Cardiac fibroblast (primary cell): ENCODE measurements around the gene COL4A2.

Source experiments
- DNase-seq, 2 donors: peaks; one replicate each; pipeline versions ENCODE4 v3.0.0 to v3.0.0-alpha.2; 2010; ENCODE audit warnings: low read depth in 2 of 2
- H3K4me3 ChIP-seq, 2 donors: replicated peaks in 1 of 2; 1 replicate in 1 of 2; 2 replicates in 1 of 2; pipeline ENCODE4 v1.5.1; 2011; ENCODE audit warnings: low read depth in 2 of 2, low read length in 2 of 2, mild to moderate bottlenecking in 2 of 2, moderate library complexity in 1 of 2
- CTCF ChIP-seq: IDR thresholded peaks from one replicate; pipeline ENCODE4 v1.5.1; 2011; ENCODE audit warnings: low read depth, mild to moderate bottlenecking, low read length, inconsistent platforms

COL4A2 gene

GRCh38 chr13:110337247-110337646, 30.2 kb downstream of the COL4A2 start:
- DNase-seq: no peak
- TF ChIP-seq CTCF: no peak
- H3K4me3 ChIP-seq: no peak overlapping the region

- no peak overlapping the region for H3K4me3 ChIP-seq
- peak; percentile 84 to 96 for DNase-seq
- no peak for TF ChIP-seq CTCF
Measured at GRCh38 chr13:110338441-110339101, 31.5 kb downstream of the COL4A2 start.

- DNase-seq: no peak
Measured at GRCh38 chr13:110339263-110339662, 32.2 kb downstream of the COL4A2 start.

GRCh38 chr13:110339975-110340550, 33.0 kb downstream of the COL4A2 start:
- no peak for DNase-seq
- H3K4me3 ChIP-seq: peak overlapping the region in 1 of 2 donors; percentile 9
- no peak for TF ChIP-seq CTCF

More at GRCh38 chr13:110339263-110339662, 32.2 kb downstream of the COL4A2 start:
- TF ChIP-seq CTCF: no peak
- no peak overlapping the region for H3K4me3 ChIP-seq

- TF ChIP-seq CTCF: no peak
- peak; percentile 91 to 95 for DNase-seq
- peak overlapping the region in 1 of 2 donors; percentile 9 for H3K4me3 ChIP-seq
Measured at GRCh38 chr13:110340812-110341444, 33.8 kb downstream of the COL4A2 start.

- no peak for TF ChIP-seq CTCF
- DNase-seq: peak; percentile 78 to 86
- H3K4me3 ChIP-seq: peak overlapping the region in 1 of 2 donors; percentile 9
Measured at GRCh38 chr13:110341445-110342244, 34.6 kb downstream of the COL4A2 start.
